ENCODE measurements around the gene ALDH1A2. TPM values are rescaled to one million over a fixed set of nuclear protein-coding genes. Genes with fewer than 3 reads are reported as not detected.

ALDH1A2 gene
- polyA plus RNA-seq, 1 donor from 2014 or later = 0.24 TPM

- H3F3A ChIP-seq (ENCODE audit: insufficient read depth, low read length, poor library complexity, severe bottlenecking) = no peaks in the 10 kb centered on the region
- no peak overlapping the region for H3K9ac ChIP-seq (ENCODE audit: low read length)
- H3K79me2 ChIP-seq (replicated peaks; ENCODE audit: insufficient read depth, low read length) = no peaks in the 10 kb centered on the region
- no peaks in the 10 kb centered on the region for H4K20me1 ChIP-seq (ENCODE audit: insufficient read depth)
- no peaks in the 10 kb centered on the region for H3K36me3 ChIP-seq (ENCODE audit: insufficient read depth, low read length)
- H3K27ac ChIP-seq (ENCODE audit: low read length) = no peak overlapping the region
- TF ChIP-seq SMC3 (conservative IDR thresholded peaks at IDR 0.05; ENCODE audit: poor library complexity) = no peak
- TF ChIP-seq TAF1 (IDR thresholded peaks at IDR 0.05; ENCODE audit: low read depth) = no peak
- TF ChIP-seq MXI1 (conservative IDR thresholded peaks at IDR 0.05; ENCODE audit: poor library complexity, severe bottlenecking) = no peak
- no peak for TF ChIP-seq EP300 (conservative IDR thresholded peaks at IDR 0.05; ENCODE audit: poor library complexity, severe bottlenecking)
- TF ChIP-seq, protein P1, sequence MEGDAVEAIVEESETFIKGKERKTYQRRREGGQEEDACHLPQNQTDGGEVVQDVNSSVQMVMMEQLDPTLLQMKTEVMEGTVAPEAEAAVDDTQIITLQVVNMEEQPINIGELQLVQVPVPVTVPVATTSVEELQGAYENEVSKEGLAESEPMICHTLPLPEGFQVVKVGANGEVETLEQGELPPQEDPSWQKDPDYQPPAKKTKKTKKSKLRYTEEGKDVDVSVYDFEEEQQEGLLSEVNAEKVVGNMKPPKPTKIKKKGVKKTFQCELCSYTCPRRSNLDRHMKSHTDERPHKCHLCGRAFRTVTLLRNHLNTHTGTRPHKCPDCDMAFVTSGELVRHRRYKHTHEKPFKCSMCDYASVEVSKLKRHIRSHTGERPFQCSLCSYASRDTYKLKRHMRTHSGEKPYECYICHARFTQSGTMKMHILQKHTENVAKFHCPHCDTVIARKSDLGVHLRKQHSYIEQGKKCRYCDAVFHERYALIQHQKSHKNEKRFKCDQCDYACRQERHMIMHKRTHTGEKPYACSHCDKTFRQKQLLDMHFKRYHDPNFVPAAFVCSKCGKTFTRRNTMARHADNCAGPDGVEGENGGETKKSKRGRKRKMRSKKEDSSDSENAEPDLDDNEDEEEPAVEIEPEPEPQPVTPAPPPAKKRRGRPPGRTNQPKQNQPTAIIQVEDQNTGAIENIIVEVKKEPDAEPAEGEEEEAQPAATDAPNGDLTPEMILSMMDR (IDR thresholded peaks at IDR 0.05; ENCODE audit: poor library complexity, severe bottlenecking) = no peak
- no peak for TF ChIP-seq POLR2AphosphoS5 (IDR thresholded peaks at IDR 0.05)
- TF ChIP-seq RAD21 (conservative IDR thresholded peaks at IDR 0.05) = no peak
- TF ChIP-seq, protein P2, sequence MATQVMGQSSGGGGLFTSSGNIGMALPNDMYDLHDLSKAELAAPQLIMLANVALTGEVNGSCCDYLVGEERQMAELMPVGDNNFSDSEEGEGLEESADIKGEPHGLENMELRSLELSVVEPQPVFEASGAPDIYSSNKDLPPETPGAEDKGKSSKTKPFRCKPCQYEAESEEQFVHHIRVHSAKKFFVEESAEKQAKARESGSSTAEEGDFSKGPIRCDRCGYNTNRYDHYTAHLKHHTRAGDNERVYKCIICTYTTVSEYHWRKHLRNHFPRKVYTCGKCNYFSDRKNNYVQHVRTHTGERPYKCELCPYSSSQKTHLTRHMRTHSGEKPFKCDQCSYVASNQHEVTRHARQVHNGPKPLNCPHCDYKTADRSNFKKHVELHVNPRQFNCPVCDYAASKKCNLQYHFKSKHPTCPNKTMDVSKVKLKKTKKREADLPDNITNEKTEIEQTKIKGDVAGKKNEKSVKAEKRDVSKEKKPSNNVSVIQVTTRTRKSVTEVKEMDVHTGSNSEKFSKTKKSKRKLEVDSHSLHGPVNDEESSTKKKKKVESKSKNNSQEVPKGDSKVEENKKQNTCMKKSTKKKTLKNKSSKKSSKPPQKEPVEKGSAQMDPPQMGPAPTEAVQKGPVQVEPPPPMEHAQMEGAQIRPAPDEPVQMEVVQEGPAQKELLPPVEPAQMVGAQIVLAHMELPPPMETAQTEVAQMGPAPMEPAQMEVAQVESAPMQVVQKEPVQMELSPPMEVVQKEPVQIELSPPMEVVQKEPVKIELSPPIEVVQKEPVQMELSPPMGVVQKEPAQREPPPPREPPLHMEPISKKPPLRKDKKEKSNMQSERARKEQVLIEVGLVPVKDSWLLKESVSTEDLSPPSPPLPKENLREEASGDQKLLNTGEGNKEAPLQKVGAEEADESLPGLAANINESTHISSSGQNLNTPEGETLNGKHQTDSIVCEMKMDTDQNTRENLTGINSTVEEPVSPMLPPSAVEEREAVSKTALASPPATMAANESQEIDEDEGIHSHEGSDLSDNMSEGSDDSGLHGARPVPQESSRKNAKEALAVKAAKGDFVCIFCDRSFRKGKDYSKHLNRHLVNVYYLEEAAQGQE (IDR thresholded peaks at IDR 0.05; ENCODE audit: borderline replicate concordance) = no peak
- no peak for TF ChIP-seq EZH2 (IDR thresholded peaks at IDR 0.05; ENCODE audit: borderline replicate concordance, insufficient read depth, low read length, poor library complexity, severe bottlenecking)
- no peak overlapping the region for H3K4me2 ChIP-seq (ENCODE audit: low read length)
- no peak overlapping the region for H3K4me3 ChIP-seq (ENCODE audit: low read length)
- H3K9me3 ChIP-seq (ENCODE audit: low read length) = no peaks in the 10 kb centered on the region
- H3K9me2 ChIP-seq (ENCODE audit: insufficient read depth, low read length) = no peaks in the 10 kb centered on the region
- H3K27me3 ChIP-seq (ENCODE audit: insufficient read depth, low read depth, low read length) = no peaks in the 10 kb centered on the region
- H2AFZ ChIP-seq (ENCODE audit: low read depth, low read length) = no peak overlapping the region
These were observed 92.6 kb downstream of the ALDH1A2 start for GRCh38 chr15:57972864-57973263.

GRCh38 chr15:57969996-57970395, 95.5 kb downstream of the ALDH1A2 start:
- no peak overlapping the region for H2AFZ ChIP-seq (ENCODE audit: low read depth, low read length)
- H3K27ac ChIP-seq (ENCODE audit: low read length) = no peak overlapping the region

More at GRCh38 chr15:57969996-57970395, 95.5 kb downstream of the ALDH1A2 start:
- TF ChIP-seq EZH2 (IDR thresholded peaks at IDR 0.05; ENCODE audit: borderline replicate concordance, insufficient read depth, low read length, poor library complexity, severe bottlenecking) (no peak), POLR2AphosphoS5 (IDR thresholded peaks at IDR 0.05) (no peak), RAD21 (conservative IDR thresholded peaks at IDR 0.05) (no peak), MXI1 (conservative IDR thresholded peaks at IDR 0.05; ENCODE audit: poor library complexity, severe bottlenecking) (no peak), SMC3 (conservative IDR thresholded peaks at IDR 0.05; ENCODE audit: poor library complexity) (no peak), TAF1 (IDR thresholded peaks at IDR 0.05; ENCODE audit: low read depth) (no peak), EP300 (conservative IDR thresholded peaks at IDR 0.05; ENCODE audit: poor library complexity, severe bottlenecking) (no peak)
- TF ChIP-seq, protein P1 (IDR thresholded peaks at IDR 0.05; ENCODE audit: poor library complexity, severe bottlenecking) = no peak
- TF ChIP-seq, protein P2 (IDR thresholded peaks at IDR 0.05; ENCODE audit: borderline replicate concordance) = no peak
- no peak overlapping the region for H3K9ac ChIP-seq (ENCODE audit: low read length)
- H3K36me3 ChIP-seq (ENCODE audit: insufficient read depth, low read length) = no peaks in the 10 kb centered on the region
- H4K20me1 ChIP-seq (ENCODE audit: insufficient read depth) = no peaks in the 10 kb centered on the region
- H3K9me2 ChIP-seq (ENCODE audit: insufficient read depth, low read length) = no peaks in the 10 kb centered on the region
- H3F3A ChIP-seq (ENCODE audit: insufficient read depth, low read length, poor library complexity, severe bottlenecking) = no peaks in the 10 kb centered on the region
- H3K9me3 ChIP-seq (ENCODE audit: low read length) = no peaks in the 10 kb centered on the region
- no peak overlapping the region for H3K4me3 ChIP-seq (ENCODE audit: low read length)
- no peaks in the 10 kb centered on the region for H3K79me2 ChIP-seq (replicated peaks; ENCODE audit: insufficient read depth, low read length)
- H3K27me3 ChIP-seq (ENCODE audit: insufficient read depth, low read depth, low read length) = no peaks in the 10 kb centered on the region
- H3K4me2 ChIP-seq (ENCODE audit: low read length) = no peak overlapping the region

All from neural cell (in vitro differentiated cells).